Tibial artery (tissue), 4 donors: ENCODE data around the gene FHOD3.
"Not testable (repeated sequence)": the region's sequence is repeated elsewhere in the genome, so short reads cannot be mapped to it uniquely, and the experiment has no call there.

Experiments
- DNase-seq, 2 donors: peaks; one replicate each; pipeline ENCODE4 v3.0.0-alpha.2; 2019
- H3K27ac ChIP-seq, 2 donors: fragments of 200-600 bp; sonication (generic) in 1 of 2; 1 replicate in 1 of 2; 2 replicates in 1 of 2; pipeline ENCODE4 v1.5.1; 2018 to 2019; ENCODE audit warnings: mild to moderate bottlenecking in 1 of 2
- H3K27me3 ChIP-seq, 2 donors: fragments of 200-600 bp; sonication (generic) in 1 of 2; one replicate each; pipeline versions ENCODE4 v1.5.1 to v1.6.0; 2016 to 2019
- H3K36me3 ChIP-seq, 3 donors: fragments of 200-600 bp; sonication (generic) in 2 of 3; one replicate each; pipeline ENCODE4 v1.5.1; 2016 to 2019; ENCODE audit warnings: mild to moderate bottlenecking in 2 of 3
- H3K4me1 ChIP-seq, 4 donors: fragments of 200-600 bp; sonication (generic) in 2 of 4; 1 replicate in 3 of 4; 2 replicates in 1 of 4; pipeline ENCODE4 v1.5.1; 2016 to 2019
- H3K4me3 ChIP-seq, 2 donors: fragments of 200-600 bp; sonication (generic) in 1 of 2; 1 replicate in 1 of 2; 2 replicates in 1 of 2; pipeline ENCODE4 v1.5.1; 2018 to 2019; ENCODE audit warnings: mild to moderate bottlenecking in 2 of 2
- H3K9me3 ChIP-seq, 3 donors: fragments of 200-600 bp; sonication (generic) in 1 of 3; one replicate each; pipeline ENCODE4 v1.5.1; 2016 to 2019
- CTCF ChIP-seq, 2 experiments: fragments of 200-600 bp in 1 of 2; fragments of 450-650 bp in 1 of 2; IDR thresholded peaks; one replicate each; pipeline ENCODE4 v1.5.1; 2017 to 2019; ENCODE audit warnings: antibody characterized with exemption in 2 of 2, mild to moderate bottlenecking in 1 of 2, moderate library complexity in 1 of 2
- intact Hi-C: fragments of 100-400 bp; cut with DNase I; formaldehyde crosslinking; loops from one replicate; pipeline ENCODE4 v1.15.0; 2023; ENCODE audit warnings: low total_unique reads

The FHOD3 gene

GRCh38 chr18:36354989-36355388 is 57.5 kb downstream of the FHOD3 start:
- TF ChIP-seq CTCF (IDR thresholded peaks at IDR 0.05): no peak
- intact Hi-C loops: no loop called here

GRCh38 chr18:36355511-36355910 is 58.0 kb downstream of the FHOD3 start:
- intact Hi-C loops: no loop called here
- Histone ChIP-seq H3K27ac (no peak overlapping the region), H3K9me3 (no peaks in the 10 kb centered on the region), H3K4me3 (no peak overlapping the region), H3K4me1 (peaks cover 0 to 27% (median 9%) of the 10 kb centered on the region in 4 donors), H3K36me3 (no peaks in the 10 kb centered on the region), H3K27me3 (no peaks in the 10 kb centered on the region)
- TF ChIP-seq CTCF (IDR thresholded peaks at IDR 0.05): no peak
- DNase-seq: no peak

More at GRCh38 chr18:36354989-36355388, 57.5 kb downstream of the FHOD3 start:
- Histone ChIP-seq H3K9me3 (no peaks in the 10 kb centered on the region), H3K27me3 (no peaks in the 10 kb centered on the region), H3K4me3 (no peak overlapping the region), H3K27ac (no peak overlapping the region), H3K36me3 (no peaks in the 10 kb centered on the region), H3K4me1 (peaks cover 0 to 32% (median 10%) of the 10 kb centered on the region in 4 donors)
- DNase-seq: no peak

DNA sequence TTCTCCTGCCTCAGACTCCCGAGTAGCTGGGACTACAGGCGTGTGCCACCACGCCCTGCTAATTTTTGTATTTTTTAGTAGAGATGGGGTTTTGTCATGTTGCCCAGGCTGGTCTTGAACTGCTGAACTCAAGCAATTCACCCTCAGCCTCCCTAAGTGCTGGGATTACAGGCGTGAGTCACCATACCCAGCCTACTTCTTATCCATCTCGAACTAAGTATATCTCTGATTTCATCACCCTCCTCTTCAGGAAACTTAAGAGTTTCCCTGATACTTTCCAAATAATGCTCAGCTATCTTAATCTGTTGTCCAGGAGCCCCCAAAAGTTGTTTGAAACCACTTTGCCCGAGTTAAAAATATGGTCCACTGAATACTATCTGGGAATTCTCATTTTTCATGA is 59.2 kb downstream of the FHOD3 start:
- H3K27ac ChIP-seq, intact Hi-C loops, H3K36me3 ChIP-seq, H3K27me3 ChIP-seq, H3K9me3 ChIP-seq, H3K4me3 ChIP-seq, DNase-seq: not testable (repeated sequence)
- H3K4me1 ChIP-seq: peaks cover 0 to 22% (median 7%) of the 10 kb centered on the region in 4 donors

- Histone ChIP-seq H3K4me3 (no peak overlapping the region), H3K36me3 (no peaks in the 10 kb centered on the region), H3K9me3 (no peaks in the 10 kb centered on the region), H3K4me1 (peaks cover 0 to 8% (median 0%) of the 10 kb centered on the region in 4 donors), H3K27me3 (no peaks in the 10 kb centered on the region), H3K27ac (no peak overlapping the region)
- TF ChIP-seq CTCF (IDR thresholded peaks at IDR 0.05): no peak
- DNase-seq: no peak
- intact Hi-C loops: no loop called here
Observed at GRCh38 chr18:36358141-36358540, 60.6 kb downstream of the FHOD3 start.

DNA sequence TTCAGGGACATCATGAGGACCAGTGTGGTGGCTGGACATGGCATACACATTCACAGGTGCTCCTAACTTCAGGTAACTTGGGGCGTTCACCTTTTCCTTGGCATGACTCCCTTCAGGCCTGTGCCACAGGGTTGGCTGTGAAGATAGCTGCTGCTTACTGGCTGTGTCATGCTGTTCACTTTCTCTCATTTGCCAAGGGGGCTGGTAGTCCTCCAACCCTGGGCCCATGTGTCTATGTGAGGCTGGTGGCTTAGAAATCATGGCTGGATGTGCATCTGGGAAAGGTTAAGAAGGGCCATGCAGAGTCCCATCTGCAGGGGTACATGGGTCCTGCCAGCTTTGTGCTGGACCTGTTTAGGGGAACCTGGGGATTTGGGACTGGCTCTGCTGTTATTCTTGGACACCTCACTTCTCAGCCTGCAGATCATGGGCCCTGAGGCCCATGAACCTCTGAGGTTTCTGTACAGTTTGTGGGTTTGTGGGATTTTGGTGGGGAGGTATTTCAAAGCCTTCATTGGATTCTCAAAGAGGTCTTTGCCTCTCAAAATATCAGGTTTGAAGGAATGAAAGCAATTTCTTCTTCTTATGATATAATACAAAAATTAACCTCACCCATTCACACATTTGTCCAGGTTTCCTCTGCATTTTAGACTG is 62.9 kb downstream of the FHOD3 start:
- H3K4me3 ChIP-seq: no peak overlapping the region
- no peak for DNase-seq
- no peaks in the 10 kb centered on the region for H3K36me3 ChIP-seq
- H3K27ac ChIP-seq: no peak overlapping the region
- H3K27me3 ChIP-seq: no peaks in the 10 kb centered on the region
- no peaks in the 10 kb centered on the region for H3K4me1 ChIP-seq
- intact Hi-C loops: no loop called here
- TF ChIP-seq CTCF (IDR thresholded peaks at IDR 0.05): no peak
- H3K9me3 ChIP-seq: no peaks in the 10 kb centered on the region

DNA sequence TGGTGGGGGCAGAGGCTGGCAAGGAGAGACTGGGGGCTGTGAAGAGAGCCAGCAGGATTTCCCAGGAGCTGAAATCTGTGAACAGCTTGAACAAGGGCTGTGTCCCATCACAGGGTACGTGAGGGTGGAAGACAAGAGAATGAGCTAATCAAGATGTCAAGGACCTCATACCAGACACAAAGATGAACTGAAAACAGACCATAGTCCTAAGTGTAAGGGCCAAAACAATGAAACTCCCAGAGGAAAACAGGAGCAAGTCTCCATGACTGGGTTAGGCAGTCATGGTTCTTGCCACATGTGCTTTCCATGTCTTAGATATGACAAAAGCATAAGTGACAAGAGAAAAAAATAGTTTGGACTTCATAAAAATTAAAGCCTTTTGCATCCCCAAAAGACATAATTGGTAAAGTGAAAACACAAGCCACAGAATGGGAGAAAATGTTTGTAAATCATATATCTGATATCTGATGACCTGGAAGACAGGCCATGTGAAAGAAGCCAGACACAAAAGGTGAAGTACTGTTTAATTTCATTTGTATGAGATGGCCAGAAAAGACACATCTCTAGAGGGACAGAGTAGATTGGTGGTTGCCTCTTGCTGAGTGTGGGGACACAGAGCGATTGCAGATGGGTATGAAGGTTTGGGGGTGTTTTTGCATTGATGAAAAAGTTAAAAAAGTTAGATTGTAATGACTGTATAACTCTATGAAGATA is 67.6 kb downstream of the FHOD3 start:
- no peaks in the 10 kb centered on the region for H3K36me3 ChIP-seq
- H3K9me3 ChIP-seq: no peaks in the 10 kb centered on the region
- H3K4me1 ChIP-seq: peaks cover 0 to 37% (median 21%) of the 10 kb centered on the region in 4 donors
- intact Hi-C loops: loop anchor here (5.0 kb wide), 1 partner anchor 68 kb away; the partner anchor contains the start of gene FHOD3
- no peak for TF ChIP-seq CTCF (IDR thresholded peaks at IDR 0.05)
- no peak for DNase-seq
- H3K27me3 ChIP-seq: no peaks in the 10 kb centered on the region
- no peak overlapping the region for H3K27ac ChIP-seq
- no peak overlapping the region for H3K4me3 ChIP-seq
